GM21529 (cell line): ENCODE results near the gene ARHGAP26.

ENCODE experiments used
- ATAC-seq: cut with Tn5 transposase; IDR thresholded peaks from one replicate; pipeline ENCODE4 v1.9.1; 2021; ENCODE audit not compliant: unreplicated experiment

Gene ARHGAP26

DNA sequence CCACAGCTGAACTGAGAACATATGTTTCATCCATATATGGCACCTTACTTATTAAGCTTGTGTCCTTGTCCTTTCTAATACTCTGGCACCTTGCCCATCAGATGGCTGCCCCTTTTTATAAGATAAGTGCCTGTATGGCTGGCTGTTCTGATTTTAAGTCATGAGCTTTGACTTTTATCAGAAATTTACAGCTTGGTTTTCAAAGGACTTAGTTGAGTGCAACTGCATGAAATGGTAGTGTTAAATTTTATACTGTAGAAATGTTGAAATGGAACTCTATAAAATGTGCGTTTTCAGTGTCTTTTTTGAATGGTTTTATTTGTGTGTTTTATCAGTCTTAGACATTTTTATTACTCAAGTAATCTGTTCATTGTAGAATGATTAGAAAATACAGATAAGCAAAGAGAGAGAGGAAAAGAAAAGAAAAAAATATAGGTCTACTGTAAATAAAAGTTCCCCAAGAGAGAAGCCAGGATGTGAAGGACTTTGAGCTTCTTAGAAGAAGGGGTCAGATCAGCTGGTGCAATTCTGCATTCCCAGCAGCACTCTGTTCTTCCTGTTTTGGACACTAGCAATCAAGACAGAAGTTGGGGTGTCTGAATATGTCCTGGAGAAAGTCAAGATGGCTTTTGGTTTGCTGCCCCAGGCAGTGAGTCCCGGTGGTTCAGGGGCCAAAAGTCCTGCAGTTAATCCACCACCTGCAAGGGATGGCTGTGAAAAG, 38.9 kb downstream of the ARHGAP26 start:
- ATAC-seq, result no peak

DNA sequence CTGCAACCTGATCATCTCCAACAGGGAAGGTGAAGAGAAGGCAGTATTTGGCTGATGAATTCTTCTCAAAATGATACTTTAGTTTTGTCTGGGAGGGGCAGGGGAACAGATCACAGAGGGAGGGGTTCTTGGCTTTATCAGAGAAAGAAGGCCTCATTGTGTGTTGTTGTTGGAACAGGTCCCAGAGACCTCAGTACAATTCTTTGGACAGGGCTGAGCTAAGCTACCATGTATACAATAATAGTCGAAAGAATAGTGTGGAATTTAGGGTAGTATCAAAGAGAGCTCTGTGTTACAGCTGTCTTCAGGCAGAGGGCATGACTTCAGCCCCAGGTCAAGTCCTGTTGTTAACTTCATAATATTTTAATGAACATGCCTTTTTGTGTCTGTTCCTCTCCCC, 39.9 kb downstream of the ARHGAP26 start:
- no peak for ATAC-seq

GRCh38 chr5:142810743-142811290, 40.6 kb downstream of the ARHGAP26 start:
- no peak for ATAC-seq

GRCh38 chr5:142811866-142812557, 41.8 kb downstream of the ARHGAP26 start:
- ATAC-seq, result no peak

DNA sequence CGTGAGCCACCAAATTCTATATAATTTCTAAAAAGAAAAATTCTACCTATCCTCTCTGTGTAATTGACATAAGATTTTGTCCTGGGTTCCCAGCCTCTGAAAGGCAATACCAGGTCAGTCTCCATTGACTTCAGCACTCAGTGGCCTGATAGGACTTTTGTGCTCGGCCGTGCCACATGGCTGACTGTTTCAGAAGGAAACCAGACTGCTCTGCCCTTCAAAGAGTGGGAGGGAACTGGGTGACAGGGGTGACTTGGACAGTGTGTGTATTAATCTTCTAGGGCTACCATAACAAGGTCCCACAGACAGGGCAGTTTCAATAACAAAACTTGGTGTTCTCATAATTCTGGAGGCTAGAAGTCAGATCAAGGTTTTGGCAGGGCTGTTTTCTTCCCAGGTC, 43.0 kb downstream of the ARHGAP26 start:
- no peak for ATAC-seq

GRCh38 chr5:142814122-142814521, 43.9 kb downstream of the ARHGAP26 start:
- ATAC-seq, result no peak

- no peak for ATAC-seq
Observed at GRCh38 chr5:142815469-142815868, 45.3 kb downstream of the ARHGAP26 start.

GRCh38 chr5:142816531-142817430, 46.6 kb downstream of the ARHGAP26 start:
- no peak for ATAC-seq

GRCh38 chr5:142817949-142818431, 47.8 kb downstream of the ARHGAP26 start:
- no peak for ATAC-seq

DNA sequence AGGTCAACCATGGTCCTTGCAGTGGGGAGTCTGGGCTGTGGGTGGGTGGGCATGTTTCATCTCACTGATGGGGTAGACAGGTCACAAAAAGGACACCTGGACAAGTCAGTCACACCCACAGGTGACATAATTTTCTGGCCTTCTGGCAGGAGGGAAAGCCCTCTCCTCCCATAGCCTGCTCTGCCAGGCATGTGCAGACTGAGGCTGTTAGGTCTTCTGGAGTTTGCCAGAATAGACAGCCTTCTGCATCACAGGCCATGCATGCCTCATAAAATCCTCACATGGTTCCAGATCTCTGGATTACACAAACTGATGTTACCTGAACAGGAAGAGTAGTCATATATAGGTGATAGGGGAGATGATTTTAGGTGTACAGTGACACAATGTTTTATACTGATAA, 49.1 kb downstream of the ARHGAP26 start:
- no peak for ATAC-seq

DNA sequence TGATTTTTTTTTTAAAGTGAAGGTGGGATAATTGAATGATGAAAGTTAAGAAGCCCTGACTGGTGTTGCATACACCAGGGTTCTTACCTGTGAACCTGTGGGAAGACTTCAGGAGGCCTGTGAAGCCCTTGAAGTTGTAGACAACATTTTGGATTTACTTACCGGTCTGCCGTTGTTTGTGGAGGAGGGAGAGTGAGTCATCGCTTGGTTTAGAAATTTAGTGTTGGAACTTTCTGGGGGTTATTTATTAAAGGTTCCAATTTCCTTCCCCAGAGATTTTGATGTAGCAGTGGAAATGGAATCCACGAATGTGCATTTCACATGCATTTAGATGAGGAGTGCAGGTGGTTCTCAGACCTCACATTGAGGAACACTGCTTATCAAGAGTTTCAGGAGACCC, 49.6 kb downstream of the ARHGAP26 start:
- no peak for ATAC-seq

GRCh38 chr5:142820447-142820846, 50.3 kb downstream of the ARHGAP26 start:
- ATAC-seq, result no peak

DNA sequence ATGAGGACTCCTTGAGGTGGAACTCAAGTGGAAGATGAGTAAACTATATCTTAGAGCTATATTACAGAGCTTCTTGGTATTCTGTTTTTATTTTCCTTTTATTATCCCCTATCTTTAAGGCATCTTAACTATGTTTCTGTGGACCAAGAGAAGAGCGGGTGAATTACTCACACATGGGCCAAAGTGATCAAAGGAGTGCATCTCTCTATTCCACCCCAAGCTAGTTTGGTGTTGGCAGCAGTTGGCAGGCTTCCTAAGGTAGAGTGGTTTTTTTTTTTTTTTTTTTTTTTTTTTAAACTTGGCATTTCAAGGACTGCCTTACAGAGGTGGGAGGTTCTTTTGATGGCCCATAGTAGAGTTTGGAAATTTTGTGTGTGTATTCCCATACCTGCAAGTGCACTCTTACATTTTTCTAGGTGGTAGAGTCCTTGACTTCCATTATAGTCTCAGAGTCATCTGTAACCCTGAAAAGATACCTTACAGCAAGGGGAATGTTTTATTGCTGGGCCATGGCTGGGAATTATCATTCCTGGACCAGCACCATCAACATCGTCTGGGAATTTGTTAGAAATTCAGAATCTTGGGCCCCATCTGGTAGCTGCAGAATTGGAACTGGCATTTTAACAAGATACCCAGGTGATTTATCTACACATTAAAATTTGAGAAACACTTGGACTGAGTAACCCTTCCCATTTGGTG, 51.0 kb downstream of the ARHGAP26 start:
- ATAC-seq, result no peak

- peak; percentile 67 for ATAC-seq
Observed at GRCh38 chr5:142821733-142822487, 51.7 kb downstream of the ARHGAP26 start.

DNA sequence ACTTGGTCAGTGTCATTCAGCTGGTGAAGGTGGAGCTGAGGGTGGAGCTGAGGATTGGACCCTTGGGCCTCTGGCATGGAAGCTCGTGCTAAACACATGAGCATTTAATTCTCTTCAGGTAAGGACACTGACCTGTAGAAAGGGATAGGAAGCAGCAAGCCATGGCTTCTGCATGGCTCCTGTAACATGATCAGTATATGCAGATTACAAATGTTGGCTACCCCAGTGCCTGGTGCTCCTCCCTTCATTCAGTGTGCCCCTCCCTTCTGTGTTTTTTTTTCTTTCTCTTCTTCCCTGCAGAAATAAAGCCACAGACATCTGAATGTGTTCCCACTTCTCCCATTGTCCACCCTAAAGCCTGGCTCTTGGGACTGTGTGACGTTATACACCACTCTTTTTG, 52.9 kb downstream of the ARHGAP26 start:
- ATAC-seq, result no peak

- ATAC-seq, result no peak
Observed at GRCh38 chr5:142823806-142824205, 53.6 kb downstream of the ARHGAP26 start.

- no peak for ATAC-seq
Observed at GRCh38 chr5:142824391-142824790, 54.2 kb downstream of the ARHGAP26 start.

DNA sequence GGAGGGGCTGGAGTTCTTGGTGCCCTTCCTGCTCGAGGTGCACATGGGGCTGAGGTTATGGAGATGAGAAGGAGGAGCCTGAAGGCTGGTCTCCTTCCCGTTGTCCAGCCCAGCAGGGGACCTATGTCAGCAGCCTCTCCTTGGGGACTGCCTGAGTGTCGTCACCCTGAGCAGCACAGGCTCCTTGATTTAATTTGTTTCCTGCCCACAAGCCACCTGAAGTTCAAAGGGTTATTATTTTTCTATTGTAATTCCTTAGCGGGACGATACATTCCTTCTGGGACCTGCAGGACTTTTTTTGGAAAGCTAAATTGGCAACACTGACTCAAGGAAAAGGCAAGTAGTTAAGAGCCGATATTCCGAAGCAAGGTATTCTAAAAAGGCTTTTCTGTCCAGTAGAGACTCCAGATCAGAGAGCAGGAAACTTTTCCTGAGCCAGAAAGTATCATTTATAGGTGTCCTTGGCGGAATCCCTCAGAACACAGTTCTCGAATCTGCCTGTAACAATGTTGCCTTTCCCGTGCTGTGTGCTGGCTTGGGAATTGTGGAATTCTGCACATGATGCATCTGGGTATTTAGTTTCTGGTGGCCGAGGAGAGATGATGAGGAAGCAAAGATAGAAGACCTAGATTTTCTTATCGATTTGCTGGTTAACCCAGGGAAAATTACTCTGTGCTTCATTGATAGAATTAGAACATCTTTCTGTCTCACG, 55.4 kb downstream of the ARHGAP26 start:
- no peak for ATAC-seq

DNA sequence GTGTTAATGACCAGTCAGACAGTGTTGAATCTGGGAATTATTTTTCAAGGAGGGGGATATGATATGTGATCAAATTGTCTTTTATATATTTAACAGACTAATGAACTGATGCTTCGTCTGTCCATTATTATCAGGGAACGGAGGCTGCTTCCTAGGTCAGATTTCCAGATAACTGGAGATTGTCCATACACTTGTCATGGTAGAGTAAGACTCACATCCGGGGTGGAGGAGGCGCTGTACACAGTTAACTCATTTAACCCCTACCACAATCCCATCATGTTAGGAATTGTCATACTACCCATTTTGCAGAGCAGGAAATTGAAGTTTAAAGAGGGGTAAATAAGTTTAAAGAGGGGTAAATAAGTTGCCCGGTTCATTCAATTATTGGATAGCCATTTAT, 55.9 kb downstream of the ARHGAP26 start:
- ATAC-seq, result no peak
